HepG2 (cell line): Measurements from ENCODE around the gene NEU1. TPM values are rescaled to one million over a fixed set of nuclear protein-coding genes. Genes with fewer than 3 reads are reported as not detected.

Experiments used
- BHLHE40 ChIP-seq: IDR thresholded peaks from 2 replicates; pipeline ENCODE4 v1.6.1; 2011; ENCODE audit warnings: low read length, improper control_type of control experiment
- CBFB ChIP-seq: sonication (generic); formaldehyde crosslinking; IDR thresholded peaks from 2 replicates; pipeline ENCODE4 v1.4.0; 2020; ENCODE audit warnings: missing genetic modification reagents
- CCDC6 ChIP-seq: sonication (generic); formaldehyde crosslinking; IDR thresholded peaks from 2 replicates; pipeline ENCODE4 v1.8.1; 2022; ENCODE audit warnings: mild to moderate bottlenecking, missing genetic modification reagents, moderate library complexity
- CEBPB ChIP-seq: IDR thresholded peaks from 2 replicates; pipeline ENCODE4 v1.6.1; 2011; ENCODE audit warnings: low read depth, low read length, improper control_type of control experiment, borderline replicate concordance
- FOXA3 ChIP-seq: IDR thresholded peaks from 2 replicates; pipeline ENCODE4 v1.6.1; 2016; ENCODE audit warnings: missing genetic modification reagents, missing compliant biosample characterization
- FOXO4 ChIP-seq: sonication (generic); formaldehyde crosslinking; conservative IDR thresholded peaks from 2 replicates; pipeline ENCODE4 v1.8.1; 2023; ENCODE audit warnings: missing genetic modification reagents
- KDM3A ChIP-seq: IDR thresholded peaks from 2 replicates; pipeline ENCODE4 v1.6.1; 2018; ENCODE audit warnings: low read depth, missing compliant biosample characterization
- KMT2A ChIP-seq: sonication (generic); formaldehyde crosslinking; IDR thresholded peaks from 2 replicates; pipeline ENCODE4 v1.4.0; 2020; ENCODE audit warnings: missing genetic modification reagents
- MXD4 ChIP-seq: IDR thresholded peaks from 2 replicates; pipeline ENCODE4 v1.6.1; 2016; ENCODE audit warnings: mild to moderate bottlenecking, missing biosample characterization, missing genetic modification reagents
- NKX3-1 ChIP-seq: sonication (generic); formaldehyde crosslinking; IDR thresholded peaks from 2 replicates; pipeline ENCODE4 v1.5.0; 2020; ENCODE audit warnings: missing genetic modification reagents
- POGK ChIP-seq: sonication (generic); formaldehyde crosslinking; conservative IDR thresholded peaks from 2 replicates; pipeline ENCODE4 v1.8.0; 2022; ENCODE audit warnings: mild to moderate bottlenecking, moderate library complexity, missing genetic modification reagents
- POLR2A ChIP-seq, 2 experiments: IDR thresholded peaks; 2 replicates each; pipeline ENCODE4 v1.6.1; 2011; ENCODE audit warnings: low read depth in 2 of 2, low read length in 2 of 2, mild to moderate bottlenecking in 1 of 2, moderate library complexity in 1 of 2; ENCODE audit not compliant: insufficient read depth in 1 of 2
- RBM22 ChIP-seq: fragments of 200-400 bp; formaldehyde crosslinking; optimal IDR thresholded peaks from 2 replicates; pipeline ENCODE3; 2017; ENCODE audit warnings: mild to moderate bottlenecking, low read length, moderate library complexity
- RFX1 ChIP-seq: fragments of 450-650 bp; IDR thresholded peaks from 2 replicates; pipeline ENCODE4 v1.6.1; 2017
- SRSF1 ChIP-seq: fragments of 200-400 bp; formaldehyde crosslinking; optimal IDR thresholded peaks from 2 replicates; pipeline ENCODE3; 2017; ENCODE audit warnings: mild to moderate bottlenecking, low read depth, low read length, moderate library complexity
- STAT5B ChIP-seq: sonication (generic); formaldehyde crosslinking; IDR thresholded peaks from 2 replicates; pipeline ENCODE4 v1.4.0; 2020; ENCODE audit warnings: missing genetic modification reagents
- TFE3 ChIP-seq: IDR thresholded peaks from 2 replicates; pipeline ENCODE4 v1.6.1; 2016
- ZBTB39 ChIP-seq: sonication (generic); formaldehyde crosslinking; IDR thresholded peaks from 2 replicates; pipeline ENCODE4 v1.5.0; 2020; ENCODE audit warnings: missing genetic modification reagents
- ZNF329 ChIP-seq: sonication (generic); formaldehyde crosslinking; IDR thresholded peaks from 2 replicates; pipeline ENCODE4 v1.9.0; 2021; ENCODE audit warnings: low read depth, mild to moderate bottlenecking, missing genetic modification reagents
- ZNF446 ChIP-seq: sonication (generic); formaldehyde crosslinking; IDR thresholded peaks from 2 replicates; pipeline ENCODE4 v1.5.0; 2020; ENCODE audit warnings: mild to moderate bottlenecking, missing genetic modification reagents
- ZNF484 ChIP-seq: sonication (generic); formaldehyde crosslinking; IDR thresholded peaks from 2 replicates; pipeline ENCODE4 v1.5.1; 2020; ENCODE audit warnings: mild to moderate bottlenecking, low read depth, missing genetic modification reagents, borderline replicate concordance
- ZNF552 ChIP-seq: sonication (generic); formaldehyde crosslinking; IDR thresholded peaks from 2 replicates; pipeline ENCODE4 v1.9.0; 2022; ENCODE audit warnings: missing genetic modification reagents, mild to moderate bottlenecking, borderline replicate concordance
- ZSCAN22 ChIP-seq: sonication (generic); formaldehyde crosslinking; IDR thresholded peaks from 2 replicates; pipeline ENCODE4 v1.4.0; 2020; ENCODE audit warnings: mild to moderate bottlenecking, missing genetic modification reagents
- polyA plus RNA-seq, 8 experiments: library from polyadenylated mRNA; depleted of rRNA in 3 of 8; stranded (reverse) in 7 of 8; unstranded in 1 of 8; fragments of >200 nt; fragmentation: Illumina TruSeq in 4 of 8; extraction: Trizol in 4 of 8; gene quantifications; 2 replicates each; pipeline versions ENCODE4 v1.2.1 to v1.2.3, GENCODE V29; 2011 to 2016; ENCODE audit warnings: low read depth in 4 of 8, missing spikeins in 1 of 8, mixed read lengths in 1 of 8; ENCODE audit not compliant: insufficient read depth in 1 of 8
- total RNA-seq, 5 experiments: library from RNA; depleted of rRNA; stranded (reverse); fragments of >200 nt; fragmentation: Illumina TruSeq; extraction: Trizol; gene quantifications; 2 replicates each; pipeline ENCODE4 v1.2.3, GENCODE V29; 2016; ENCODE audit warnings: low read depth in 1 of 5

NEU1 gene
- total and polyA plus RNA-seq, 2 of the 13 experiments (the other 11 are each of a cell fraction or from before 2014, with no cell fraction given) = 215 to 297 TPM

GRCh38 chr6:31897612-31898382 is 35.2 kb upstream of the NEU1 start, which contains the start of gene EHMT2 (continued):
- TF ChIP-seq CCDC6 (CRISPR knock-in tag) (0 out of 2 replicates have a peak, but pooled peaks have one; percentile 32), STAT5B (CRISPR knock-in tag) (no peak), SRSF1 (peak; percentile 13), CEBPB (no peak), ZBTB39 (CRISPR knock-in tag) (no peak), ZNF484 (no peak), ZNF552 (CRISPR knock-in tag) (no peak), KDM3A (CRISPR knock-in tag) (no peak), RFX1 (no peak), FOXA3 (CRISPR knock-in tag) (no peak), ZNF446 (CRISPR knock-in tag) (no peak), FOXO4 (CRISPR knock-in tag) (0 out of 2 replicates have a peak, but pooled peaks have one; percentile 17), KMT2A (no peak), POGK (CRISPR knock-in tag) (0 out of 2 replicates have a peak, but pooled peaks have one; percentile 39), NKX3-1 (CRISPR knock-in tag) (no peak), MXD4 (no peak; the same call in 1 of the 2 replicates), BHLHE40 (peak; percentile 72), ZSCAN22 (CRISPR knock-in tag) (no peak), ZNF329 (CRISPR knock-in tag) (0 out of 2 replicates have a peak, but pooled peaks have one; percentile 28), RBM22 (no peak), TFE3 (CRISPR knock-in tag) (peak; percentile 68; the same call in 1 of the 2 replicates), POLR2A (IDR thresholded peaks at IDR 0.05; ENCODE audit: insufficient read depth in 1 of 2, low read depth in 2 of 2, low read length in 2 of 2) (peak; percentile 62 to 90; a peak in 3 of 4 replicates), CBFB (0 out of 2 replicates have a peak, but pooled peaks have one; percentile 20)
